NCI-H345 treated with DMSO at 0.1 percent for 48 hours (cell line): Measurements from ENCODE around the gene TMEM178B.
"Not testable (repeated sequence)": the region's sequence is repeated elsewhere in the genome, so short reads cannot be mapped to it uniquely, and the experiment has no call there.

Experiments used
- DNase-seq: peaks from one replicate; lab custom pipeline; 2025; ENCODE audit not compliant: unreplicated experiment; lab: John Stamatoyannopoulos, UW

TMEM178B gene

DNA sequence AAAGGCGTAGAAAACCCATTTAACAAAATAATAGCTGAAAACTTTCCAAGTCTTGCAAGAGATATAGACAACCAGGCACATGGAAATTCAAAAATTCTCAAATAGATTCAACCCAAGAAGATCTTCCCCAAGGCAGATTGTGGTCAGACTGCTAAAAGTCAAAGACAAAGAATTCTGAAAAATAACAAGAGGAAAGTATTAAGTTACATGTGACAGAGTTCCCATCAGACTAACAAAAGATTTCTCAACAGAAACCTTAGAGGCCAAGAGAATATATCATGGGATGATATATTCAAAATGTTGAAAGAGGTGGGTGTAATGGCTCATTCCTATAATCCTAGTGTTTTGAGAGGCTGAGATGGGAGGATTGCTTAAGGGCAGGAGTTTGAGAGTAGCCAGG, 59.8 kb downstream of the TMEM178B start:
- no peak for DNase-seq

GRCh38 chr7:141142058-141142457, 68.2 kb downstream of the TMEM178B start:
- no peak for DNase-seq

GRCh38 chr7:141144921-141145629, 71.2 kb downstream of the TMEM178B start:
- DNase-seq, result no peak

DNA sequence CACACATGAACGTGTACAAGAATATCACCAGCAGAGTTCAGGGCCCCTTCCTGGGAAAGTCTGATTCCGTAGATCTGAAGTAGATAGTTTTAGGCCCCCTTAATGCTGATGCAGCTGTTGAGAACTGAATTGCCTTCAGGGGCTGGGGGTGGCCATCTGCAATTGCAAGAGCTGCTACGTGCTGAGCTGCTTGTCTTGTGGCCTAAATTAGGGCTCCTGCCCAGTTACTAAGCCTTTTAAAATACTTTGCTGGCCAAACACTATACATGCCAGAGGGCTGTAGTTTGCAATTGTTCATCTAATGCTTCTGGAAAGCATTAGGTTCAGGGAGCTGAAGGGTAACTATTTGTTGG, 71.7 kb downstream of the TMEM178B start:
- no peak for DNase-seq

- DNase-seq, result no peak
These were observed 73.6 kb downstream of the TMEM178B start for GRCh38 chr7:141147482-141147881.

GRCh38 chr7:141150465-141150864, 76.6 kb downstream of the TMEM178B start:
- no peak for DNase-seq

GRCh38 chr7:141151746-141152145, 77.9 kb downstream of the TMEM178B start:
- DNase-seq, result no peak

GRCh38 chr7:141153231-141153630, 79.4 kb downstream of the TMEM178B start:
- no peak for DNase-seq

- DNase-seq, result no peak
These were observed 80.4 kb downstream of the TMEM178B start for GRCh38 chr7:141154131-141154732.

DNA sequence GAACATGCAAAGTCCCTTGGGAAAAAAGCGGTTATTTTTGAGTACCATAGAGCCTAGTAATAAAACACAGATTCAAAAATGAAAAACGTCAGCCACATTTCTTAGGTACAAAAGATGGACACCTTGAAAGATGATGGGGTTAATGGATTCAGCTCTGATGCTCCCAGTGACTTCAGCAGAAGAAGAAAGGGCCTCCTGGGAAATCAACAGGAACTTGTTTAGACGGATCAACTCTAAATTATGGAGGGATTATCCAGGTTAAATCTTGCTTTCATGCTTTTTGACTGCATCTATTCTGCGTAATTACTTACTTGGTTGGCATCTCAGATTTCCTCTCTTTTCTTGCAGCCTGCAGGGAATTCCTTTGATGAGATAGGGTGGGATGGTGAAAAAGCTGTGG, 82.5 kb downstream of the TMEM178B start:
- no peak for DNase-seq

DNA sequence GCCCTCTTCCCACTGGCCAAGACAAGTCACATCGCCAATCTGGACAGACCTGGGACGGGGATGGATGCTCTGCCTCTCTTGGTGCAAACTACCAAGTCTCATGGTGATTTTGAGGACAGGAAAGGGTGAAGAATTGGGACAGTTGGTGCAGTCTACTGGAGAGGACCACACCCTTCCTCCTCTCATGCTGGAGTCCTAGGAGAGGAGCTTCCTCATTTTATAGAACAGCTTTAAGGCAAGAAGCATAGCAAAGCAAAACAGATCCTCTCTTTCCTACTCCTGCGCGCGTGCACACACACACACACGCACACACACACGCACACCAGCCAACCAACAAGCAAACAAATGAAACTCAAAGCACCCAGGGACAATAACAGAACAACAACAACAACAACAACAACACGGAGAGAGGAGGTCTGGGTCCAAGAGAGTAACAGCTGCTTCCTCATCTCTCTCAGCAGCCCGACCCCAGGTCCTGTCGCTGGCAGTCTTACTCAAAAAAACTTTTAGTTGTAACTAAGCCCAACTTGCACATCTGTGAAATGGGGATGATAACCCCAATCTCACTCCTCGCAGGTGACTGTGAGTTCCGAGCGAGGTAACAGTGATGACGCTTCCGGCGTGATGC, 83.4 kb downstream of the TMEM178B start:
- DNase-seq, result no peak

DNA sequence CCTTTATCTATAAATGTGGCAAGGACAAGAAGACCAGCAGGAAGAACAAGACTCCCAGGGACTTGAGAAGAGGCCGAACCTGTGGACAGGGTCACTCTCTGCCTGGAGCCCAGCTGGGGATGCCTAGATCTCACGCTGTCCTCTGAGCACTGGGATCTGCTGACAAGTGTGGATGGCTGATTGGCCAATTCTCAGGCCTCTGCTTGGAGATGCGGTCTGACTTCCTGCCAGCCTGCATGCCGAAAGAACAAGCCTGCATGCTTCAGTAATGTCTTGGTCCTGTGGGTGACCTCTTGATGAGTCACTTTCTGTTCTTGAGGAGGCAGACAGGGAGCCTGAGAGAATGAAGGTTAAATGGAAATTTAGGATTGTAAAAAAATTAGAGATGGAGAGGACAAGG, 84.7 kb downstream of the TMEM178B start:
- no peak for DNase-seq

DNA sequence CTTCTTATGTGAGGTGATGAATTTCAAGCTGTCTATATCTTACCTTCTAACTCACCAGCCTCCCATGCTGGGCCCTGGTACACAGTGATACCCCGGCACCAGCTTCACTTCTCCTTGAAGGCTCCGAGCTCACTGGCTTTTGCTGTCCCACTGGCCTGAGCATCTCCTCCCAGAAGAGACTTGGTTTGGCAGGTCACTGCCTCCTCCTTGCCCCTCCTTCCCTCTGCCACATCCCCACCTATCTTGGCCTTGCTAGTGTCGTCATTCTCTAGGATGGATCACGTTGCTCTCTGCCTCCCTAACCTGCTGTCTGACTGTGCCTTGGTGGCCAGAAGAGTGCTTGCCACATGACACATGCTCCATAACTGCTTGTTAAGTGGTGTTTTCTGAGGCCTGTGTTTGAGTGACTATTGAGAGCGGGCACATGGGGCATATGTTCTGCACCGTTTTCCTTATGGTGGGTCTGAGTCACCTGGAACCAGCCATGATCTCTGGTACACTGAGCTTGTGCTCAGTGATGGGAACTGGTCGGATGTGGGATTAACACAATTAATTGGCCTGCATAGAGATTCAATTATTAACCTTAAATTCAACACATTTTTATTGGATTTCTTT, 86.5 kb downstream of the TMEM178B start:
- no peak for DNase-seq

DNA sequence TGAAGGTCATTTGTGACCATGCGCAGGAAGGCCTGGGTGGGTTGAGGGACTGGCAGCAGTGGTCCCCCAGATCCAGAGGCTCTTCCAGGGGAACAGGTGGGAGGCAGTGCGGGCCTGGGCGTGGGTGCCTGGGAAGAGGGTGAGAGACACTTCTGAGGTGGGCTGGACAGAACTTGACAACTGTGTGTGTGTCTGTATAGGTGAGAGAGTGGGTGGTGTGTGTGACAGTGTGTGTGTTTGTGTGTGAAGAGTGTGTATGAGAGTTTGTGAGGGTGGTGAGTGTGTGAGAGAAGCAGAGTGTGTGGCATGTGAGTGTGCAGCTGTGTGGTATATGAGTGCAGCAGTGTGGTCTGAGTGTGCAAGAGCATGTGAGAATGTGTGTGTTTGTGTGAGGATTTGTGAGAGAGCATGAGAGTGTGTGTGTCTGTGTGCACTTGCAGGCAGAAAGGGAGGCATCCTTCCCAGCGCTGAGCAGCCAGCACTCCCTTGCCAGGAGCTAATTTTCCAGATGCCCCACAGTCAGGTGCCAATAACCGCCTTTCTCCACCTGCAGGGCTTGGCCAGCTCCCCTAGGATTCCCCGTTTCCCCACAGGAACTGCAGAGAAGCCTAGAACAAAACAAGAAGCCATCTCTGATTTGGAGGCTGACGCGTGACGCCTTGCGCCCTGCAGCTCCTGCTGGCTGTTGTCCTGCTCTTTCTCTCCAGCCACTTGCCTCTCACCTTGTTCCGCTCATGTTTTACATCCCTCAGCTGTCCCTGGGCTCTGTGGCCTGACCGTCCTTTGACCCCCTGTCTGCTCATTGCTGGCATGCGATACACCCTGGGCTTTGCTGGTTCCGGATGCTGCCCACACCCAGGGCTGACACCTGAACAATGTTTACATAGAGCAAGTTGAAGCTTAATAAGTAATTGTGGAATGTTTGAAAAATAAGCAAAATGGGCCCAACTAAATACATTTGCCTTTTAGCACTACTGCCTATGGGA, 88.0 kb downstream of the TMEM178B start:
- no peak for DNase-seq

DNA sequence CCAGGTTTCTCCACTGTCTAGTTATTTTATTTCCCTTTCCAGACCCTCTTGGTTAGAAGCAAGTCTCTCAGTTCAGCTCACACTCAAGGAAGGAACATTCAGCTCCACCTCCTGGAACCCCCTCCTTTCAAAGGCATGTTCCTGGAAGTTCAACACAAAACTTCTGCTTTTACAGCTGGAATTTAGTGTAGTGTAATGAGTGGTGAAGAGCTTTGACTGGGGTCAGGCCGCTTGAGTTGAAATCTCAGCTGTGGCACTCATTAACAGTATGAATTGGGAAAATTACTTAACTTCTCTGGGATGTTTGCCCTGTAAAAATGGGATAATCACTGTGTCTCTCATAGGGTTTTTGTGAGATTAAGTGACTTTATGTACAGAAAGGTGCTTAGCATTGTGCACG, 91.7 kb downstream of the TMEM178B start:
- no peak for DNase-seq

GRCh38 chr7:141166926-141167325, 93.1 kb downstream of the TMEM178B start:
- DNase-seq, result no peak

- no peak for DNase-seq
These were observed 93.6 kb downstream of the TMEM178B start for GRCh38 chr7:141167381-141167964.

GRCh38 chr7:141169157-141169556, 95.3 kb downstream of the TMEM178B start:
- DNase-seq, result not testable (repeated sequence)

DNA sequence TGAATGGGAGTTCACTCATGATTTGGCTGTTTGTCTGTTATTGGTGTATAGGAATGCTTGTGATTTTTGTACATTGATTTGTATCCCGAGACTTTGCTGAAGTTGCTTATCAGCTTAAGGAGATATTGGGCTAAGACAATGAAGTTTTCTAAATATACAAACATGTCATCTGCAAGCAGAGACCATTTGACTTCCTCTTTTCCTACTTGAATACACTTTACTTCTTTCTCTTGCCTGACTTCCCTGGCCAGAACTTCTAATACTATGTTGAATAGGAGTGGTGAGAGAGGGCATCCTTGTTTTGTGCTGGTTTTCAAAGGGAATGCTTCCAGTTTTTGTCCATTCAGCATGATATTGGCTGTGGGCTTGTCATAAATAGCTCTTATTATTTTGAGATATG, 101.9 kb downstream of the TMEM178B start:
- not testable (repeated sequence) for DNase-seq

GRCh38 chr7:141177120-141177519, 103.3 kb downstream of the TMEM178B start:
- DNase-seq, result not testable (repeated sequence)
